Ovary (tissue), 9 donors: ENCODE data around the gene ARID1B. TPM values are rescaled to one million over a fixed set of nuclear protein-coding genes. Genes with fewer than 3 reads are reported as not detected.
A peak's percentile ranks its signal among the peaks of the same experiment; 100 is the strongest.

Source experiments
- DNase-seq, 5 donors: peaks; one replicate each; pipeline ENCODE4 v3.0.0-alpha.2; 2019 to 2020
- H3K27ac ChIP-seq, 2 donors: fragments of 200-600 bp; one replicate each; pipeline versions ENCODE4 v1.5.1 to v1.8.0; 2019 to 2022
- H3K27me3 ChIP-seq: fragments of 200-600 bp; one replicate; pipeline ENCODE4 v1.8.0; 2022
- H3K36me3 ChIP-seq: fragments of 200-600 bp; sonication (generic); one replicate; pipeline ENCODE4 v1.5.1; 2019
- H3K4me1 ChIP-seq: one replicate; pipeline ENCODE4 v1.8.1; 2013; ENCODE audit warnings: mild to moderate bottlenecking, moderate library complexity; ENCODE audit not compliant: insufficient read depth
- H3K4me3 ChIP-seq: fragments of 200-600 bp; sonication (generic); one replicate; pipeline ENCODE4 v1.5.1; 2017
- H3K9me3 ChIP-seq, 2 donors: fragments of 200-600 bp in 1 of 2; sonication (generic) in 1 of 2; one replicate each; pipeline versions ENCODE4 v1.5.1 to v1.8.1; 2013 to 2019; ENCODE audit warnings: mild to moderate bottlenecking in 1 of 2, moderate library complexity in 1 of 2
- EP300 ChIP-seq: sonication (generic); formaldehyde crosslinking; IDR thresholded peaks from one replicate; pipeline ENCODE4 v1.6.1; 2017; ENCODE audit warnings: antibody characterized with exemption
- POLR2A ChIP-seq: fragments of 450-650 bp; IDR thresholded peaks from one replicate; pipeline ENCODE4 v1.6.1; 2017; ENCODE audit warnings: antibody characterized with exemption, mild to moderate bottlenecking, moderate library complexity
- WGBS, 3 donors: extraction: QIAGEN DNeasy Blood & Tissue Kit in 1 of 3; methylation state at CpG; one replicate each; pipeline versions ENCODE4 v1.1.5 to v1.1.7; 2013 to 2017; 5-methylcytosine and 5-hydroxymethylcytosine counted together
- intact Hi-C, 4 donors: fragments of 100-400 bp; cut with DNase I; formaldehyde crosslinking; loops; one replicate each; pipeline versions ENCODE4 v1.11.0 to v1.15.1; 2022 to 2023
- polyA plus RNA-seq, 2 donors: library from polyadenylated mRNA; stranded (reverse); fragments of 200-250 nt in 1 of 2; fragments of 350-450 nt in 1 of 2; fragmentation: Illumina TruSeq in 1 of 2; extraction: RNeasy Lipid Tissue Mini Kit (QIAGEN cat#74804) in 1 of 2; gene quantifications; one replicate each; pipeline ENCODE4 v1.2.3, GENCODE V29; 2013 to 2014
- total RNA-seq, 7 donors: library from RNA; depleted of rRNA in 2 of 7; stranded (reverse); fragments of >200 nt in 2 of 7; fragmentation: NEBNext Ultra II Directional in 3 of 7; extraction: Animal tissue kit (Norgen Biotek cat#: 25700) in 3 of 7; gene quantifications; one replicate each; pipeline versions ENCODE4 v1.1.0 to v1.2.4, GENCODE V29; 2016 to 2023
- TF ChIP-seq, protein P1 (sequence below), 3 donors: fragments of 450-650 bp in 2 of 3; fragments of 200-600 bp in 1 of 3; IDR thresholded peaks; one replicate each; pipeline versions ENCODE4 v1.5.1 to v1.8.0; 2016 to 2022; ENCODE audit warnings: antibody characterized with exemption in 3 of 3, mild to moderate bottlenecking in 1 of 3
- donor health status: DM: no; HTN: no; CAD: no; lungs with moderate emphysema.
- donor health status: DM: no; HTN: no; CAD: no.
- donor health status: Bipolar disorder and iron deficiency.
- donor health status: DM: yes; HTN: yes; CAD: no.
- donor health status: DM: no; HTN: no; CAD: no.
- donor health status: DM: yes; HTN: yes; CAD: no.

The ARID1B gene
- total and polyA plus RNA-seq, 9 donors, result 33.2 to 144 (median 105) TPM

DNA sequence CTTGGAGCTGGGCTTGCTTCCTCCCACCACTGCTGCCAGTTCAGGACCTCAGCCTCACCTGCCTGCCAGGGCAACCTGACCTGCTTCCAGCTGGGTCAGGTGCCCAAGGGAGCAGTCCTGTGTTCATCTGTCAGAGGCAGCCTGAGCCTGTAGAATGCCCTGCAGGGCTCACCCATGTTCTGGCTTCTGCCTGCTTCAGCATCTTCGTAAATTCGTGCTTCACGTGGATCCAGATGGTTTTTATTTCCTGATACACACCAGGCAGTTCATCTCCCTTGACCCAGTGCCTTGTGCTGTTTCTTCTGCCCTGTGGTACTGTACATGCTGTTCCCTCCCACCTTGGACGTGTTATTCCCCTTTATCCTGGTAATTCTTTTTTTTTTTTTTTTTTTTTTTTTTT, 50.2 kb downstream of the ARID1B start:
- TF ChIP-seq EP300 (no peak), POLR2A (no peak)
- TF ChIP-seq, protein P1, sequence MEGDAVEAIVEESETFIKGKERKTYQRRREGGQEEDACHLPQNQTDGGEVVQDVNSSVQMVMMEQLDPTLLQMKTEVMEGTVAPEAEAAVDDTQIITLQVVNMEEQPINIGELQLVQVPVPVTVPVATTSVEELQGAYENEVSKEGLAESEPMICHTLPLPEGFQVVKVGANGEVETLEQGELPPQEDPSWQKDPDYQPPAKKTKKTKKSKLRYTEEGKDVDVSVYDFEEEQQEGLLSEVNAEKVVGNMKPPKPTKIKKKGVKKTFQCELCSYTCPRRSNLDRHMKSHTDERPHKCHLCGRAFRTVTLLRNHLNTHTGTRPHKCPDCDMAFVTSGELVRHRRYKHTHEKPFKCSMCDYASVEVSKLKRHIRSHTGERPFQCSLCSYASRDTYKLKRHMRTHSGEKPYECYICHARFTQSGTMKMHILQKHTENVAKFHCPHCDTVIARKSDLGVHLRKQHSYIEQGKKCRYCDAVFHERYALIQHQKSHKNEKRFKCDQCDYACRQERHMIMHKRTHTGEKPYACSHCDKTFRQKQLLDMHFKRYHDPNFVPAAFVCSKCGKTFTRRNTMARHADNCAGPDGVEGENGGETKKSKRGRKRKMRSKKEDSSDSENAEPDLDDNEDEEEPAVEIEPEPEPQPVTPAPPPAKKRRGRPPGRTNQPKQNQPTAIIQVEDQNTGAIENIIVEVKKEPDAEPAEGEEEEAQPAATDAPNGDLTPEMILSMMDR (IDR thresholded peaks at IDR 0.05), result no peak
- Histone ChIP-seq H3K27me3 (no peaks in the 10 kb centered on the region), H3K36me3 (no peaks in the 10 kb centered on the region), H3K4me3 (no peak overlapping the region), H3K27ac (no peak overlapping the region), H3K4me1 (peaks cover 27% of the 10 kb centered on the region), H3K9me3 (no peaks in the 10 kb centered on the region)
- 8 to 21% (median 9%) methylated on average over 4 of the region's 4 CpGs for WGBS, 3 donors
- DNase-seq, result peak in 3 of 5 donors; percentile 43 to 62 (median 56)
- intact Hi-C loops, result no loop called here

DNA sequence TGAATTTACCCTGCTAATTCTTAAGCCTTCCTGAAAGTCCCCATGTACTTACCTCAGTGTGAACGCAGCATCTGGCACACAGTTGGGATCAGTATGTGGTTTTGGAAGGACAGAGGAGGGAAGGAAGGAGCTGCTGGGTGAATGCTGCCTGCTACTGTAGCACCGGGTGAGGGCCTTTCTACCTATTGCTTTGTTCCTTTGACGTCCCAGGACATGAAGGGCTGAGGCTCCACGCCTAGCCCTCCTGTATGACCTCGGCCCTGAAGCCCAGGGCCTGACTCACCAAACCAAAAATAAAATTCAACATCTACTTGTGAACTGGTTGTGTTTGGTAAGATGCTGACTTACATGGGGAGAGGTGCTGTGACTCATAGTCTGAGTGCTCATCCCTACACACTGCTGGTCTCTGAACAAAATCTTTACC, 51.1 kb downstream of the ARID1B start:
- DNase-seq, result peak in 2 of 5 donors; percentile 33 to 47
- 37 to 63% (median 47%) methylated on average over 5 of the region's 5 CpGs for WGBS, 3 donors
- intact Hi-C loops, result no loop called here
- H3K27me3 ChIP-seq, result no peaks in the 10 kb centered on the region
- peaks cover 20% of the 10 kb centered on the region for H3K4me1 ChIP-seq
- H3K36me3 ChIP-seq, result no peaks in the 10 kb centered on the region
- no peak overlapping the region for H3K4me3 ChIP-seq
- H3K27ac ChIP-seq, result peak overlapping the region in 1 of 2 donors; percentile 40
- TF ChIP-seq EP300 (no peak), POLR2A (no peak)
- TF ChIP-seq, protein P1 (IDR thresholded peaks at IDR 0.05), result no peak
- H3K9me3 ChIP-seq, result no peaks in the 10 kb centered on the region

DNA sequence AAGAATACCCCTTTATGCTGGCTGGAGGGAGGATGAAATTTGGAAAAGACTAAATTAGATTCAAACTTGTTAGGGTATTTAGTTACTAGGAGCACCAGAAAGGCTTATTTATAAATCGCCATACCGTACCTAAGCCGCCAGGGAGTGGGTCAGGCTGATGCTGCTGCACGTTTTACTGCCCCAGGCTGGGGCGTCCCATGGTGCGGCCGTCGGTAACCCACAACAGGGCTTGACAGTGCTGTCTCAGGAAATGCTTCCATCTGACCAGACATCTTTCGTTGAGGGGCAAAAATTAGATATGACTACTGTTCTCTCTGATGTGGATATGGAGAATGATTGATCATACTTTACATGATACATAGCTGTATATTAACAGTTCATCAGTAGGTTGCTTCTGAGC, 52.9 kb downstream of the ARID1B start:
- peaks cover 15% of the 10 kb centered on the region for H3K4me1 ChIP-seq
- TF ChIP-seq, protein P1 (IDR thresholded peaks at IDR 0.05), result no peak
- TF ChIP-seq POLR2A, result no peak
- intact Hi-C loops, result loop anchor here in 1 of 4 donors (5.0 kb wide), 1 partner anchor 43 kb away; no protein-coding TSS in a partner anchor

DNA sequence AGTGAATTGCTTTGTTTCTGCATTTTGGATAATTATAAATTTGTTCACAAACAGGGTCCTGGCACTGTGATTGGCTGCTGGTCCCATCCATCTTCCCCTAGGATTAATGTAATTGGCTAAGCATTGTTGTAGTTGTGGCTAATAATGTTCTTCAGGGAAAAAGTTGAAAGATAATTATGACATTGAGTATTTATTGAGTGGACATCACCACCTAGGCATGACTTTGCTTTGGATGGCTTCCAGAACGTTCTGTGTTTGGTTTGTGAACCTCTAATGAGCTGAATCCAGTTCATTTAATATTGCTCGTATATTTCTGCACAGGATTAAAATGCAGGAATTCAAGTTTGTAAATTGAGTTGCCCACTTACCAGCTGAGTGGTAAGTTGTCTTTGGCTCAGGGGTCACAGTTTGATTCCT, 55.1 kb downstream of the ARID1B start:
- TF ChIP-seq POLR2A (no peak), EP300 (no peak)
- TF ChIP-seq, protein P1 (IDR thresholded peaks at IDR 0.05), result no peak

More for the DNA sequence above, 52.9 kb downstream of the ARID1B start:
- DNase-seq, result no peak
- no peak overlapping the region for H3K4me3 ChIP-seq
- no peaks in the 10 kb centered on the region for H3K36me3 ChIP-seq
- H3K27ac ChIP-seq, result no peak overlapping the region
- WGBS, 3 donors, result 93 to 96% (median 95%) methylated on average over 9 of the region's 9 CpGs
- no peaks in the 10 kb centered on the region for H3K27me3 ChIP-seq
- H3K9me3 ChIP-seq, result no peaks in the 10 kb centered on the region

More for the DNA sequence above, 55.1 kb downstream of the ARID1B start:
- WGBS, 3 donors, result 38 to 49% (median 44%) methylated on average over 2 of the region's 2 CpGs
- Histone ChIP-seq H3K27ac (no peak overlapping the region), H3K4me3 (no peak overlapping the region), H3K4me1 (peaks cover 12% of the 10 kb centered on the region), H3K36me3 (no peaks in the 10 kb centered on the region), H3K9me3 (no peaks in the 10 kb centered on the region), H3K27me3 (no peaks in the 10 kb centered on the region)
- intact Hi-C loops, result loop anchor here in 1 of 4 donors (5.0 kb wide), 1 partner anchor 45 kb away; no protein-coding TSS in a partner anchor
- peak; percentile 32 to 71 (median 52) for DNase-seq
